ENCODE measurements around the gene TRIM65.

GRCh38 chr17:75875182-75875939 is 21.4 kb downstream of the TRIM65 start:
- TF ChIP-seq POLR2AphosphoS5 (IDR thresholded peaks at IDR 0.05; ENCODE audit: low read depth) = no peak
- TF ChIP-seq, protein P1, sequence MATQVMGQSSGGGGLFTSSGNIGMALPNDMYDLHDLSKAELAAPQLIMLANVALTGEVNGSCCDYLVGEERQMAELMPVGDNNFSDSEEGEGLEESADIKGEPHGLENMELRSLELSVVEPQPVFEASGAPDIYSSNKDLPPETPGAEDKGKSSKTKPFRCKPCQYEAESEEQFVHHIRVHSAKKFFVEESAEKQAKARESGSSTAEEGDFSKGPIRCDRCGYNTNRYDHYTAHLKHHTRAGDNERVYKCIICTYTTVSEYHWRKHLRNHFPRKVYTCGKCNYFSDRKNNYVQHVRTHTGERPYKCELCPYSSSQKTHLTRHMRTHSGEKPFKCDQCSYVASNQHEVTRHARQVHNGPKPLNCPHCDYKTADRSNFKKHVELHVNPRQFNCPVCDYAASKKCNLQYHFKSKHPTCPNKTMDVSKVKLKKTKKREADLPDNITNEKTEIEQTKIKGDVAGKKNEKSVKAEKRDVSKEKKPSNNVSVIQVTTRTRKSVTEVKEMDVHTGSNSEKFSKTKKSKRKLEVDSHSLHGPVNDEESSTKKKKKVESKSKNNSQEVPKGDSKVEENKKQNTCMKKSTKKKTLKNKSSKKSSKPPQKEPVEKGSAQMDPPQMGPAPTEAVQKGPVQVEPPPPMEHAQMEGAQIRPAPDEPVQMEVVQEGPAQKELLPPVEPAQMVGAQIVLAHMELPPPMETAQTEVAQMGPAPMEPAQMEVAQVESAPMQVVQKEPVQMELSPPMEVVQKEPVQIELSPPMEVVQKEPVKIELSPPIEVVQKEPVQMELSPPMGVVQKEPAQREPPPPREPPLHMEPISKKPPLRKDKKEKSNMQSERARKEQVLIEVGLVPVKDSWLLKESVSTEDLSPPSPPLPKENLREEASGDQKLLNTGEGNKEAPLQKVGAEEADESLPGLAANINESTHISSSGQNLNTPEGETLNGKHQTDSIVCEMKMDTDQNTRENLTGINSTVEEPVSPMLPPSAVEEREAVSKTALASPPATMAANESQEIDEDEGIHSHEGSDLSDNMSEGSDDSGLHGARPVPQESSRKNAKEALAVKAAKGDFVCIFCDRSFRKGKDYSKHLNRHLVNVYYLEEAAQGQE (IDR thresholded peaks at IDR 0.05; ENCODE audit: unreplicated experiment) = no peak
- TF ChIP-seq, protein P2, sequence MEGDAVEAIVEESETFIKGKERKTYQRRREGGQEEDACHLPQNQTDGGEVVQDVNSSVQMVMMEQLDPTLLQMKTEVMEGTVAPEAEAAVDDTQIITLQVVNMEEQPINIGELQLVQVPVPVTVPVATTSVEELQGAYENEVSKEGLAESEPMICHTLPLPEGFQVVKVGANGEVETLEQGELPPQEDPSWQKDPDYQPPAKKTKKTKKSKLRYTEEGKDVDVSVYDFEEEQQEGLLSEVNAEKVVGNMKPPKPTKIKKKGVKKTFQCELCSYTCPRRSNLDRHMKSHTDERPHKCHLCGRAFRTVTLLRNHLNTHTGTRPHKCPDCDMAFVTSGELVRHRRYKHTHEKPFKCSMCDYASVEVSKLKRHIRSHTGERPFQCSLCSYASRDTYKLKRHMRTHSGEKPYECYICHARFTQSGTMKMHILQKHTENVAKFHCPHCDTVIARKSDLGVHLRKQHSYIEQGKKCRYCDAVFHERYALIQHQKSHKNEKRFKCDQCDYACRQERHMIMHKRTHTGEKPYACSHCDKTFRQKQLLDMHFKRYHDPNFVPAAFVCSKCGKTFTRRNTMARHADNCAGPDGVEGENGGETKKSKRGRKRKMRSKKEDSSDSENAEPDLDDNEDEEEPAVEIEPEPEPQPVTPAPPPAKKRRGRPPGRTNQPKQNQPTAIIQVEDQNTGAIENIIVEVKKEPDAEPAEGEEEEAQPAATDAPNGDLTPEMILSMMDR (conservative IDR thresholded peaks at IDR 0.05; ENCODE audit: low read depth in 2 of 2) = no peak
